IPS-15b (cell line): ENCODE measurements around the gene CACNA1H.

Experiments
- H3K27me3 ChIP-seq: one replicate; pipeline ENCODE4 v1.6.1; 2013; ENCODE audit warnings: low read length; ENCODE audit not compliant: control insufficient read depth, insufficient read depth
- H3K36me3 ChIP-seq: one replicate; pipeline ENCODE4 v1.6.1; 2013; ENCODE audit warnings: low read length; ENCODE audit not compliant: control insufficient read depth, insufficient read depth
- H3K4me1 ChIP-seq: one replicate; pipeline ENCODE4 v1.6.1; 2013; ENCODE audit warnings: mild to moderate bottlenecking, low read length; ENCODE audit not compliant: control insufficient read depth, insufficient read depth
- H3K4me3 ChIP-seq: one replicate; pipeline ENCODE4 v1.5.1; 2013; ENCODE audit warnings: low read depth, low read length
- H3K9ac ChIP-seq: one replicate; pipeline ENCODE4 v1.6.1; 2013; ENCODE audit warnings: low read depth, mild to moderate bottlenecking, low read length
- H3K9me3 ChIP-seq: one replicate; pipeline ENCODE4 v1.6.1; 2013; ENCODE audit warnings: mild to moderate bottlenecking, low read length; ENCODE audit not compliant: control insufficient read depth, insufficient read depth

Gene CACNA1H

GRCh38 chr16:1116693-1117077 is 36.2 kb upstream of the CACNA1H start:
- H3K36me3 ChIP-seq: no peaks in the 10 kb centered on the region
- H3K27me3 ChIP-seq: no peaks in the 10 kb centered on the region
- no peaks in the 10 kb centered on the region for H3K9me3 ChIP-seq
- no peak overlapping the region for H3K9ac ChIP-seq
- H3K4me3 ChIP-seq: no peak overlapping the region
- no peaks in the 10 kb centered on the region for H3K4me1 ChIP-seq

GRCh38 chr16:1117176-1117900 is 35.6 kb upstream of the CACNA1H start:
- no peaks in the 10 kb centered on the region for H3K27me3 ChIP-seq

GRCh38 chr16:1117926-1118325 is 35.0 kb upstream of the CACNA1H start:
- H3K4me1 ChIP-seq: no peaks in the 10 kb centered on the region

More at GRCh38 chr16:1117176-1117900, 35.6 kb upstream of the CACNA1H start:
- Histone ChIP-seq H3K9ac (no peak overlapping the region), H3K4me3 (no peak overlapping the region), H3K9me3 (no peaks in the 10 kb centered on the region), H3K36me3 (no peaks in the 10 kb centered on the region), H3K4me1 (no peaks in the 10 kb centered on the region)

GRCh38 chr16:1119129-1119528 is 33.8 kb upstream of the CACNA1H start:
- Histone ChIP-seq H3K27me3 (no peaks in the 10 kb centered on the region), H3K9ac (no peak overlapping the region), H3K4me3 (no peak overlapping the region), H3K4me1 (no peaks in the 10 kb centered on the region), H3K9me3 (no peaks in the 10 kb centered on the region), H3K36me3 (no peaks in the 10 kb centered on the region)

More at GRCh38 chr16:1117926-1118325, 35.0 kb upstream of the CACNA1H start:
- H3K27me3 ChIP-seq: no peaks in the 10 kb centered on the region
- H3K9me3 ChIP-seq: no peaks in the 10 kb centered on the region
- H3K9ac ChIP-seq: no peak overlapping the region
- H3K4me3 ChIP-seq: no peak overlapping the region
- no peaks in the 10 kb centered on the region for H3K36me3 ChIP-seq

GRCh38 chr16:1119766-1120576 is 32.9 kb upstream of the CACNA1H start:
- H3K36me3 ChIP-seq: no peaks in the 10 kb centered on the region
- H3K4me3 ChIP-seq: no peak overlapping the region
- no peaks in the 10 kb centered on the region for H3K9me3 ChIP-seq
- no peak overlapping the region for H3K9ac ChIP-seq
- H3K4me1 ChIP-seq: no peaks in the 10 kb centered on the region
- H3K27me3 ChIP-seq: no peaks in the 10 kb centered on the region

GRCh38 chr16:1120577-1120941 is 32.3 kb upstream of the CACNA1H start:
- no peaks in the 10 kb centered on the region for H3K27me3 ChIP-seq

GRCh38 chr16:1121009-1121408 is 31.9 kb upstream of the CACNA1H start:
- no peaks in the 10 kb centered on the region for H3K27me3 ChIP-seq

More at GRCh38 chr16:1120577-1120941, 32.3 kb upstream of the CACNA1H start:
- no peaks in the 10 kb centered on the region for H3K4me1 ChIP-seq
- no peak overlapping the region for H3K9ac ChIP-seq
- H3K36me3 ChIP-seq: no peaks in the 10 kb centered on the region
- H3K9me3 ChIP-seq: no peaks in the 10 kb centered on the region
- no peak overlapping the region for H3K4me3 ChIP-seq

GRCh38 chr16:1121601-1122397 is 31.1 kb upstream of the CACNA1H start:
- H3K9ac ChIP-seq: no peak overlapping the region
- H3K4me1 ChIP-seq: no peaks in the 10 kb centered on the region
- H3K4me3 ChIP-seq: no peak overlapping the region
- H3K27me3 ChIP-seq: no peaks in the 10 kb centered on the region
- no peaks in the 10 kb centered on the region for H3K9me3 ChIP-seq
- no peaks in the 10 kb centered on the region for H3K36me3 ChIP-seq

More at GRCh38 chr16:1121009-1121408, 31.9 kb upstream of the CACNA1H start:
- Histone ChIP-seq H3K4me3 (no peak overlapping the region), H3K9me3 (no peaks in the 10 kb centered on the region), H3K36me3 (no peaks in the 10 kb centered on the region), H3K9ac (no peak overlapping the region), H3K4me1 (no peaks in the 10 kb centered on the region)

GRCh38 chr16:1122398-1122765 is 30.5 kb upstream of the CACNA1H start:
- Histone ChIP-seq H3K4me3 (no peak overlapping the region), H3K4me1 (no peaks in the 10 kb centered on the region), H3K9ac (no peak overlapping the region), H3K27me3 (no peaks in the 10 kb centered on the region), H3K36me3 (no peaks in the 10 kb centered on the region), H3K9me3 (no peaks in the 10 kb centered on the region)

GRCh38 chr16:1123525-1124230 is 29.2 kb upstream of the CACNA1H start:
- Histone ChIP-seq H3K9ac (no peak overlapping the region), H3K36me3 (no peaks in the 10 kb centered on the region), H3K4me1 (no peaks in the 10 kb centered on the region), H3K27me3 (no peaks in the 10 kb centered on the region), H3K9me3 (no peaks in the 10 kb centered on the region), H3K4me3 (no peak overlapping the region)

- Histone ChIP-seq H3K9me3 (no peaks in the 10 kb centered on the region), H3K4me1 (no peaks in the 10 kb centered on the region), H3K36me3 (no peaks in the 10 kb centered on the region), H3K9ac (no peak overlapping the region), H3K4me3 (no peak overlapping the region), H3K27me3 (no peaks in the 10 kb centered on the region)
Observed at GRCh38 chr16:1124291-1124690, 28.6 kb upstream of the CACNA1H start.
